HS-5 (cell line): Measurements from ENCODE around the gene TMEM54.

Experiments
- DNase-seq: peaks from one replicate; pipeline ENCODE4 v3.0.0-alpha.2; 2012; ENCODE audit warnings: low read depth

The TMEM54 gene

DNA sequence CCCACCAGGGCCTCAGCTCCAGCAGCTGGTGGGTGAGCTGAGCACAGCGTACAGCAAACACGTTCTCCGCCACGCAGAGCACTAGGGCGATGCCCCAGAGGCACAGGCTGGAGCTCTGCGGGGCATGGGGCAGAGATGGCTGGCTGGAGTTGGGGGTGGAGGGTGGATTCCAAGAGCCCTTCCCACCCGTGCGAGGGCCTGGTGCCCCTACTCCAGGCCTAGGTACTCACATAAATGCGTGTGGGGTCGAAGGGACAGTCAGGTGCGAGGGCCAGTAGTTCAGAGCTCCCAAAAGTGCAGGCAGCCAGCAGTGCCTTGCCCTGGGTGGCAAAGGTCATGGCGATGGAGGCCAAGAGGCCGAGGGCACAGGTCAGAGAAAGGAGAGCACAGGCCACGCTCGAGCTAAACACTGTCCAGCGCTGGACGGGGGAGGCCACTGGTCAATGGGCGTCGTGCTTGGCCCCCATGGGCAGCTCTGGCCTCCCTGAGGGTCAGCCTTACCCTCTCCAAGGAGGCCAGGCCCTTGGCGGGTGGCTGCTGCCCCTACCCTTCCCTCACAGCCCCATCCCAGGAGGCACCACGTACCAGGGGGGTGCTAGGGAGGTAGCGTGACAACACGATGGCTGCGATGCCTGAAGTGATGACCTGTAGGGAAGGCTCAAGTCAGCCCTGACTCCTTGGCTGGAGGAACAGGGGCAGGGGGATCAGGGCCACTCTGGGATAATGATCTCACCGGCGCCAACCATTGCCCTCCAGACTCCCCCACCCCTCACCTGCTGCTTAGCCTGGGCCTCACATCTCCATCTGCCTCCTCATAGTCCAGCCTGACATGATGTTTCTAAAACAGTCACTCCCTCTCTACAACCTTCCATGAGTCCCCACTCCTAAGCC, 5.6 kb downstream of the TMEM54 start:
- no peak for DNase-seq

DNA sequence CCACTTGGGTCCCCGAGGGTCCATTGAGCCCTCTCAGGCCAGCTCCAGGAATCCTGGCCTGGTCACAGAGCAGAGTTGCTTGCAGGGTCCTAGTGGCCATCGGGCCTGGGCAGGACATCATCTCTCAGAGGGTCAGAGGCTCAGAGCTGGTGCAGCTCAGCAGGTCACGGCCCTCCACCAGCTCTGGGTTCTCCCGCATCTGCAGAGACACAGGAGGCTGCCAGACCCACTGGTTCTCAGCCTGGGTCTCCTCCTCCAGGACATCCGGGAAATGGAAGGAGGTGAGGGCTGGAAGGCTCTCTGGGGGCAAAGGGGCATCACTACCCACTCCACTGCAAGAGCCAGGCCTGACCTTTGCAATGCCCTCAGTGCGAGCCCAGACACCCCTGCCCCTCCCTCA, 6.5 kb downstream of the TMEM54 start:
- DNase-seq: no peak

DNA sequence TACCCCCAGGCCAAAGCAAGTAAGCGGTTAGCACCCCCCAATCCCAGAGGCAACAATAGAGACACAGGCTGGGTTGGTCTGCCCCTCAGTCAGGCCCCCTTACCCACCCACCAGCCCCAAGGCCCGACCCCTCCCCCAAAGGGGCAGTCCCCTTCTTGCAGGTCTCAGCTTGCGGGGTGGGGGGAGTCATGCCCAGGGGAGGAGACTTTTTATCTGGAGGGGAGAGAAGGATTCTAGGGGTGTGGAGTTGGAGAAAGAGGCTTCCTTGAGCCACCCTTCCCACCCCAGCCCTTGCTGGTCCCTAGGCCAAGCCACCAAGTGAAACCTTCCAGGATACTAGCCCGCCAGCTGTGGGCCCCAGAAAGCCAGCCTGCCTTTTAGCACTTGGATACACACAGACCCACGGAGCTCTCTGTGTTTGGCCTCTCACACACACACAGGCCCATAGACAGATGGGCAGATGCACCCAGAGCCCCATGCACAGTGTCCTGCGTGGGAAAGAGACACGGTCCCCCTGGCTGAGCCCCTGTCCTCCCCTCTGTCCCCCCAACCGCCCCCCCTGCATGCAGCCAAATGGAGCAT, 7.1 kb downstream of the TMEM54 start:
- no peak for DNase-seq

DNA sequence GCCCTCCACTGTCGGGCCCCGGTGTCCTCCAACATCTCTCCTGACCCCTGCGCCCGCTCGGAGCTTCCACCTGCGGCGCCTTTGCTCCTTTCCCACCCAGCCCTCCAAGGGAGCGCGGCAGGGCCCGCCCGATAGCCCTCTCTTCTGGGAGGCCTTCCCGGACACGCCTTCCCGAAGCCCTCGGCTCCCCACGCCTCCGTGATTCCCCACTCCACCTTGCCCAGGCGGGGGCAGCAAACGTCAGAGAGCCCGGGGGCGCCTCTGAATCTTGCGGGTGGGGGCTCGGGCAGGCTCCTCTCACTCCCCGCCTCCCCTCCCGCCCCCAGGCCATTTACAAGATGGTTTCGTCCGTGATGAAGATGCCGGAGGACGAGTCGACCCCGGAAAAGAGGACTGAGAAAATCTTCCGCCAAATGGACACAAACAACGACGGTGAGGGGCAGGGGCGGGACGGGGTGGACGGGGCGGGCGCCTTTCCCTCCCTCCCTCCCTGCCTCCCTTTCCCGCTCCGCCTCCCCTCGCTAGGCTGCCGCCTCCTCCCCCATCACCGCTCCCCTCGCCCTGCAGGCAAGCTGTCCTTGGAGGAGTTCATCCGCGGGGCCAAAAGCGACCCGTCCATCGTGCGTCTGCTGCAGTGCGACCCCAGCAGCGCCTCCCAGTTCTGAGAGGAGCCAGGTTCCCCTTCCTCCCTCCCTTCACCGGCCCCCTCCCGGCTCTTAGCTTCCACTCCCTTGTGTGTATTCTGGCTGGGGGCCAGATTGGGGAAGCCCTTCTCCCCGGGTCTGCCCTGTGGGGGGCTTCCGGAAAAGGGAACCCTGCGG, 7.8 kb downstream of the TMEM54 start:
- no peak for DNase-seq

DNA sequence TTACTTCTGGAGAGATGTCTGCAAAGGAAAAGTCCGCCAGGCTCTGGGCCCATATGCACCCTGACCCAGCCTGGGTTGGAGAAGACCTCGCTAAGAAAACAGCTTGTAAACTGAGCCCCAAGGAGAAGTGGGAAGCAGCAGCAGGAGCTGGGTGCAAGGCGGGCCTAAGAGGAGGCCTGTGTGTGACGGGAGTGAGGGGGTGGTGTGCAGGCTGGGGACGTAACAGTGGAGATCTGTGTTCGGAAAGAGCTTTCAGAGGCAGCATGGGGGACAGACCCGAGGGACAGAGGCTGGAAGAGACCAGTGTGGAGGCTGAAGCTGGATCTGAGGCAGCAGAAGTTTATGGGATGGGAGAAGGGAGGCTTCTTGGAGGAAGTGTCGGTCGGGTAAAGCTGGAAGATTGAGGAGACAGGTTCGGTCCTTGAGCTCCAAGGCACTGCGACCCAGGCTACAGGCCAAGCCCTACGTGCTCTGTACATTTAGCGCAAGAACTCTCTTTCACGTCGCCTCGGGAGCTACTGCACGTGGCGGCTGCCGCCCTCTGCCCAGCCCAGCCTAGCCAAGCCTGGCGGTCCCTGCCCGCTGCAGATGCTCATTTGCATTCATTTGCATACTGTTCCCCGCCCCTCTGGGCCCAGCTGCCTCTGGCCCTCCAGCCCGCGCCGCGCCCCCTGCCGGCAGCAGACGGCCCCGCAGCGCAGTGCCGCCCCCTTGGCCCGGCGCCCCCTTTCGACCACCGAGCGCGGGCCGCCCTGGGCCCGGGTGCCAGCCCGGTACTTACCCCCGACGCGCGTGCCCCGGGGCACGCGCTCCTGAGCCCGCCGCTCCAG, 8.6 kb downstream of the TMEM54 start:
- no peak for DNase-seq

DNA sequence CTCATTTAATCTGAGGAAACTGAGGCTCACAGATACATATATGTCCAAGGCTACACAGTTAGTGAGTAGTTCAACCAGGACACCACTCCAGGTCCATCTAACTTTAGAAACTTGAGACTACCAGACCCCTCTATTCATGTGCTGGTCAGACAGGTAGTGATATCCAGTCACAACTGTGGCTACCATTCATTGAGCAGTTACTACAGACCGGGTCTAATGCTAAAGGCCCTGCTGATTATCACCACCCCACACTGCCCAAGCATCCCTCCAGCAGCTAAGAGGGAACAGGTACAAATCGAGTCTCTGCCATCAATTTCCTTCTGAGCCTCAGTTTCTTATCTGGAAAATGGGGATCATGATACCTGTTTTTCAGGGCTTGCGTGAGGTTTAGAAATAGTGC, 9.6 kb downstream of the TMEM54 start:
- DNase-seq: no peak

DNA sequence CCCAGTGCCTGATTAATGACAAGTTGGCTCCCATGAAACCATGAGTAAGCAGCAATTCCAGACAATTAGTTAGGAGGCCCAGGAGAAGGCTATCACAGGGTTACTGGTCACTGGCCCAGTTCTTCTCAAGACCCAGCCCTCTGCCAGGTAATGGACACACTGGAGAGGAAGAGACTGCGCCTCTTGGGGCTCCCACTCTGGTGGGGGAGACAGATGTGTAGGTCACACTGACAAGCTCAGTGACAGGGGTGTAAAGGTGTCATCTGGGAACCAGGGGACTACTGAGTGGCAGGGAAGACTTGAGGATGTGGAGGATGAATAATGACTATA, 10.0 kb downstream of the TMEM54 start:
- DNase-seq: no peak

DNA sequence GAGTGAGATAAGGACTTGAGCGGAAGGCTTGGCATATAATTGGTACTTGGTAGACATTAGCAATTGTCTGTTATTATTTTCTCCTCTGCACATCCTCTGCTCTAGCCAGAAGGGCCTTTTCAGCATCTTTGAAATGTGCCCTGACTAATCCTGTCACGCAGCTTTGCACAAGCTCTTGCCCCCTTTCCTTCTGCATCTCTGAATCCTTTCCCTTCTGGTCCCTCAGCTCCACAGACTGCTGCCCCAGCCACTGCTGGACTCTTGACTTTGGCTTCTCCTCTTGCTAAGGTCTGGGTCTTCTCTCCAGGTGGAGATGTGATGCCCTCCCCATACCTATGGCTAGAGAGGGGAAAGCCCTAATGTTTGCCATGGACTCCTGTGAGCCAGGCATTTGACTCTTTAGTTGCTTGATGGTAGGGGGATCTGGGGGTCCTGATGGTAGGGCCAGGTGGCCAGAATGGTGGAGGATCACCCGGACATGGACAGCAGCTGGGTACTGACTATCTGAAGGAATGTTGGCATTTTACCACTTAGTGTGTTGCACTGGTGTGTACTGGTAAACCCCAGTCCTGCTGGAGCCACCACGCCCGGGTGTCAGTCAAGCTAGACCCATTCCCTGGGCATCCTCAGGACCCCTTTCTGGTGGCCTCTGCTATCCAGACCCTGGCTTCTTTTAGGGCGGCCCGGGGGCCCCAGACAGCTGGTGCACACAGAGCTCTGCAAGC, 10.5 kb downstream of the TMEM54 start:
- DNase-seq: no peak

DNA sequence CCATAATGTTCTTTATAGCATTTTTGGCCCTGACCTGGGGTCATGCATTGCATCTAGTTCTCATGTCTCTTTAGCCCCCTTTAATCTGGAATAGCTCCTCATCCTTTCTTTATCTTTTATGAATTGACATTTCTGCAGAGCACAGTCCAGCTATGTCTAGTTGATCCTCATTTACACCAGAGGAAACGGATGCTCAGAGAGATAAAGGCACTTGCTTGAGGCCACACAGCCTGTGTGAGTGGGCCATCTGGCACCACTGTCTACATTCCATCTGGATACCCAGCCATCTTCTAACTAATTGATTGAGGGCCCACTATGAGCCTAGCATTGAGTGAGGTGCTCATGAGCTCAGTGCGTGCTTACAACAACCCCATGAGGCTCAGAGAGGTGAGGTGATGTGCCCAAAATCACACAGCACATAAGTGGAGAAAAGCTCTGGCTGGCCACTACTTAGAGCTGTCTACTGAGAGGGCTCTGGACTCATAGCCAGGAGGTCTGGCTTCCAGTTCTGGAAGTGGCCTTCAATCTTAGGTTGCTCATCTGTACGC, 11.4 kb downstream of the TMEM54 start:
- no peak for DNase-seq

DNA sequence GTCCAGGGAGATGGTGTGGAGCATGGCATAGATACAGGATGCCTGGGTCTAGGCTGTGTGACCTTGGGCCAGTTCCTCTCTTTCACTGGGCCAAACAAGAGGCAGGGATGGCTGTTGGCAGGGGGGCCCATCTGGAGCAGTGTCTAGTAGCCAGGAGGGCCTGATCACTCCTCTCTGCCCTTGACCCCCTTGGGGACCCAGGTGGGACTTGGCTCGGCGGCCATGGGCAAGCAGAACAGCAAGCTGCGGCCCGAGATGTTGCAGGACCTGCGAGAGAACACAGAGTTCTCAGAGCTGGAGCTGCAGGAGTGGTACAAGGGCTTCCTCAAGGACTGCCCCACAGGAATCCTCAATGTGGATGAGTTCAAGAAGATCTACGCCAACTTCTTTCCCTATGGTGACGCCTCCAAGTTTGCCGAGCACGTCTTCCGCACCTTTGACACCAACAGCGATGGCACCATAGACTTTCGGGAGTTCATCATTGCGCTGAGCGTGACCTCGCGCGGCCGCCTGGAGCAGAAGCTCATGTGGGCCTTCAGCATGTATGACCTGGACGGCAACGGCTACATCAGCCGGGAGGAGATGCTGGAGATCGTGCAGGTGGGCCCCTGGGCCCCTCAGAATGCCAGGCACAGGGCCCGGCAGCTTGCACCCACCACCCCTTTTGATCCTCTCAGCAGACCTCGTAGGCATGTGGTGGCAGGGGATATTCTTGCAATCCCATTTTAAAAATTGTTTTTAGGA, 12.3 kb downstream of the TMEM54 start:
- no peak for DNase-seq

DNA sequence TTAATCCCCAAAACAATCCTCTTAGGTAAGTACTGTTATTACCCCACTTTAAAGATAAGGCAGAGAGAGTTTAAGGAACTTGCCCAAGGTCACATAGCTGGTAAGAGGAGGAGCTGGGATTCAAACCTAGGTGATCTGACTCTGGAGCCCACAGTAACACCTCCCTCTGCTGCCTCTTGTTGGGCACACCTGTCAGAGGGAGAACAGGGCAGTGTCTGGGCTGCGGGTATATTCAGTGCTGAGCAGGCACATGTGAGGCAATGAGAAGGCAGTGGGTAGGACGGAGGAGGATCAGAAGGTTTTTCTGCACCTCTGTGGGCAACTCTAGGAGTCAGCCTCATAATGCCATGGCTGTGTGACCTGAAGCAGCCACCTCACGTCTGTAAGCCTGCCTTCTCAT, 13.1 kb downstream of the TMEM54 start:
- no peak for DNase-seq

DNA sequence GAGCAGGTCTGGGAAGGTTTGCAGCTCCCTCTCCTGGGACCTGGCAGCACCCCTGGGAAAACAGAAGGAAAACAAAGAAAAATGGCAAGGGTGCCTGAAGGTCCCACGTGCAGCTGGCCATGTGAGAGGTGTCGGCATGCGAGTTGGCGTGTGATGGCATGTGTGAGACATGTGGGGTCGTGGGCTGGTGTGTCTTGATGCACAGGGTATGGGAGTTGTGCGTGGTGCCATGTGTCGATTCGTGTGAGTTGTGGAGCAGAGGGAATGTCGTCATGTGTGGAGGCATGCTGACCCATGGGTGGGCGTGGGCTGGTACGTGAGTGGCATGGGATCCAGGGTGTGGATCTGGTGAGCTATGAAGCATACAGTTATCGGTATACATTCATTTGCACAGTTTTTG, 13.6 kb downstream of the TMEM54 start:
- no peak for DNase-seq

DNA sequence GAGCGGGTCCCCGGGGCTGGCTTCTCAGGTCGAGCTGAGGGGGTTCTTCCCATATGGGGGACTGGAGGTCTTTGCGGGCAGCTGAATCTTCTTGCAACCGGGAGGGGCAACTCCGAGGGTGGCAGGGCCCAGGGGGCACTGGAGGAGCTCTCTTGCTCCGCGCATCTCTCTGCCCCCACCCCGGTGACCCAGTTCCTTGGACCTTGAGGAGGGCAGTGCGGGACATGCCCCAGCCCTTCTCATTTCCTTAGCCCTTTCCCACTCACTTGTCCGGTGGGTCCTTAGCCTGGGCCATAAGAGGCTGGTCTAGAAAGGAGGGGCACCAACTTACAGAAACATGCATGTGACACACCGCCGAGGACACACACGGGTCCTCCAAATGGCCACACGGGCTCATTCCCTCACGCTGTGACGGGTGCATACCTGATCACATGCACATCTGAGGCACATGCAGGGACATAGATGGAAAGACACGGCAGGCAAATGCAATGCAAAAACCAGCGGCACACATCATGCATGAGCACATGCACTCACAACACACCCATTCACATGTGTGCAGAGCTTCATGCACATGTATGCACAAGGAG, 14.3 kb downstream of the TMEM54 start:
- no peak for DNase-seq

DNA sequence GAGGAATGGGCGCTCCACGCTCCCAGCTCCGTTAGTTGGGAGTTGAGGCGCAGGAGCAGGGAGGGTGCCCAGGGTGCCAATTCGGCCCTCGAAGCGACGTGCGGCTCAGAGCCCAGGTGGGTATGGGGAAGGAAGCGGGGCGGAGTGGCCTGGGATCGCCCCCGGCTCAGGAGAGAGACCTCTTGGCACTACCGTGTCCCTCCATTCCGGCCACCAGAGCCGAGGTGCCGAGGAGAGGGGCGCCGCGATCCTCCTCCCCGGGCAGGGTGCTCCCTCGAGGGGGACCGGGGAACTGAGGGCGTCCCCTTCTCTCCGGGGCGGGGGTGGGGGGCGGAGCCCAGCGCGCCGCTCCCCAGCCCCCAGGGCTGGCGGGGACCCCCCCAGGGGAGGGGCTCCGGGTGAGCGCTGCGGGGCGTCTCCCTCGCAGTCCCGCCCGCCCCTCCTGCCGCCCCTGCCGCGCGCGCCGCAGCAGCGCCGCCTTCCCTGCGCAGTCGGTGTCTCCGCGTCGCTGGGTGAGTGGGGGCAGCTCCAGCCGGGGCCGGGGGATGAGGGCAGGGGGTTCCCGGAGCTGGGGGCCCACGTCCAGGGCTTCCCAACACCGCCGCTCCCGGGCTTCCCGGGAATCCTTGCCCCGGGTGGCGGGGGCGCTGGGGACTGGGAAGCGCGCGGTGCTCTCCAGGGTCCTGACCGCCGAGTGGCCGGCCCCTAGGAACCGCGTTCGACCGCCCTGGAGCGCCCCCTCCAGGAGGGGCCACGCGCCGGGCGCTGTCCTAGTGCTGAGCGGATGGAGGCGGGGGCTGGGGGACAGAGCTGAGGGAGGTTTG, 15.0 kb downstream of the TMEM54 start, which contains the start of gene HPCA:
TSS of gene HPCA (plus strand) at position 488 of the 824 bp plus-strand sequence. CDS start 2,408 bp downstream, outside the sequence.
- DNase-seq: no peak

DNA sequence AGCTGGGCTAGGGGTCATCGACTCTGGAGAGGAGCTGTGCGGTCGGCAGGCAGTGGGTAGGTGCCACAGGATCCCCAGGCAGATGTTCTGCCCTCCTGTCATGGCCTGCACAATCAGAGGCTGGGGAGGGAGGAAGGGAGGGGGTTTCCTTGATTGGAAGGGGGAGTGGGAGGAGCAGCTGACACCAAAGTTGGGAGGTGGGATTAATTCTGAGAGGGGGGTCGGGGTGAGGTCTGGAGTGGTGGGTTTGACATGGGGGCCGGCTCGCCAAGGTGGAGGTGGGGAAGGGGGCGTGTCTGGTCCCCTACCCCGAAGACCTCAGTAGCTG, 15.5 kb downstream of the TMEM54 start:
- DNase-seq: no peak

DNA sequence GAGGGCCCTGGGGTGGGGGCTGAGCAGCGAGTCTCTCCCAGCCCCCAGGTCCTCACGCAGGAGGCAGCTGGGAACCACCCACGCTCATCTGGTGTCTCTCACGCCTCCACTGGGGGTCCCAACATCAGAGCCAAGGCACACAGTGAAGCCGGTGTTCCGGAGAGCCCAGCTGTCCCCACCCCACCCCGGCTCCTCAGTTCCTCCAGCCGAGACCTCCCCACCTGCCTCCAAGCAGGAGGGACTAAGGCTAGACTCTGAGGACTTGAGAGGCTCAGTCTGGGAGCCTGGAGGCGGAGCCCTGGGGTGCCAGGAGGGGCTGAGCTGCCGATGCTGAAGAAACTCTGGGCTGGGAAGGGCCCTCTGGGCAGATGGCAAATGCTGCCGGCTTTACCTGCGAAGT, 16.5 kb downstream of the TMEM54 start:
- DNase-seq: no peak

DNA sequence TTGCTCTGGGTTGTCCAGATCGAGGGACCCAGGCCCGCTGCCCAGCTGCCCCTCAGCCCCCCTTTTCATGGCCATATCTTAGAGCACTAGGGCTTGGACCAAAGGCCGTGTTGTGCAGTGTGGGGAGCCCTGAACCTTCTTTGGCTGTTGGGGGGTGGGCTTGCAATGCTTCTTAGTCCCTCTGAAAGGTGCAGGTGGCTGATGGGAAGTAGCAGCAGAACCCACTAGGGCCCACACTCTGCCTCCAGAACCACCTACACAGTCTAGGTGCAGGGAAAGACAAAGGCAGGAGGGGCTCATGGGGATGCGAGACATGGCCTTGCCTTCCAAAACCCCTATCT, 17.2 kb downstream of the TMEM54 start:
- no peak for DNase-seq

DNA sequence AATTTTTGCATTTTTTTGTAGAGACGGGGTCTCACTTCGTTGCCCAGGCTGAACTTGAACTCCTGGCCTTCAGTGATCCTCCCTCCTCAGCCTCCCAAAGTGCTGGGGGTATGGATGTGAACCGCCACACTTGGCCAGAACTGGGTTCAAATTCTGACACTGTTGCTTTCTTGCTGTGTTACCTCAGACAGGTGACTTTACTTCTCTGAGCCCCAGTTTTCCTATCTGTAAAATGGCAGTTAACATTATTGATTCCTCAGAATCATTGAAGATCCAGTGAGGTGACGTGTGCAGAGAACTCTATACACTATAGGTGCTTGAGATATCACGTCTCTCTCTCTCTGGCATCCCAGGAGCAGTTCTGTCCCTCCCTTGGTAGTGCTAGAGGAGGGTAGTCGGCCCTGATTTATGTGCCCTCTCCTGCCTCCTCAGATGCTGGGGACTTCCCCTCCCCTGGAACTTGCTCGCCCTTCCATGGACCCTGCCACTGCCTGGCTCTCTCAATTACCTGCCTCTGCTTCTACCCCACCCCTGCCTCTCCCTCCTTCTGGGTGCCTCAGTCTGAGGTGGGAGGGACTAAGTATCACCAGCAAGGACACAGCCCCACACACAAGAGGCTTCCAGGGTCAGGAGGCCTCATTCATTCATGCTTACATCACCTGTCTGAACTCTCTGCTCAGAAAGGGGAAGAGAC, 17.7 kb downstream of the TMEM54 start:
- no peak for DNase-seq
